MCF 10A (cell line): ENCODE data around the gene DUSP2. TPM values are rescaled to one million over a fixed set of nuclear protein-coding genes. Genes with fewer than 3 reads are reported as not detected.
A peak's percentile ranks its signal among the peaks of the same experiment; 100 is the strongest.

Experiments
- Bru-seq: library from RNA; stranded (reverse); fragments of 400-500 nt; gene quantifications from one replicate; lab custom pipeline; 2021; lab: Mats Ljungman, UMichigan
- BruChase-seq, 2 experiments: library from RNA; stranded (reverse); fragments of 400-500 nt; gene quantifications; one replicate each; lab custom pipeline; 2021; lab: Mats Ljungman, UMichigan
- BruUV-seq: library from RNA; stranded (reverse); fragments of 400-500 nt; replicated peaks from 2 replicates; lab custom pipeline; 2021; lab: Mats Ljungman, UMichigan
- CTCF ChIA-PET: fragments of 300-600 bp; sonication (Branson Sonifier 250); formaldehyde crosslinking; extraction: SDS; loops from one replicate; lab custom pipeline; 2021; ENCODE audit warnings: antibody characterized with exemption, inconsistent platforms; lab: Yijun Ruan, JAX
- POLR2A ChIA-PET: fragments of 300-600, 350-650 bp; sonication (Branson Sonifier 250); formaldehyde crosslinking; extraction: SDS; loops from one replicate; lab custom pipeline; 2020; ENCODE audit warnings: antibody characterized with exemption, inconsistent platforms; lab: Yijun Ruan, JAX
- DNase-seq: peaks from one replicate; pipeline ENCODE4 v3.0.0-alpha.2; 2018; ENCODE audit not compliant: unreplicated experiment
- H3K27ac Mint-ChIP-seq: one replicate; pipeline ENCODE4 v1.8.0; 2022; ENCODE audit warnings: mild to moderate bottlenecking, low read depth, mixed read lengths; ENCODE audit not compliant: unreplicated experiment
- H3K27me3 Mint-ChIP-seq: one replicate; pipeline ENCODE4 v1.8.0; 2022; ENCODE audit warnings: mixed read lengths; ENCODE audit not compliant: insufficient read depth, unreplicated experiment
- H3K36me3 Mint-ChIP-seq: one replicate; pipeline ENCODE4 v1.8.0; 2022; ENCODE audit warnings: mild to moderate bottlenecking, moderate library complexity, mixed read lengths; ENCODE audit not compliant: insufficient read depth, unreplicated experiment
- H3K4me1 Mint-ChIP-seq: one replicate; pipeline ENCODE4 v1.8.0; 2022; ENCODE audit warnings: mixed read lengths; ENCODE audit not compliant: insufficient read depth, unreplicated experiment
- H3K4me3 Mint-ChIP-seq: one replicate; pipeline ENCODE4 v1.8.0; 2022; ENCODE audit warnings: mild to moderate bottlenecking, moderate library complexity, mixed read lengths; ENCODE audit not compliant: unreplicated experiment
- H3K9me3 Mint-ChIP-seq: one replicate; pipeline ENCODE4 v1.8.0; 2022; ENCODE audit warnings: mixed read lengths; ENCODE audit not compliant: unreplicated experiment
- intact Hi-C: fragments of 100-400 bp; cut with micrococcal nuclease; formaldehyde crosslinking; loops from 2 replicates; pipeline ENCODE4 v1.14.1; 2022
- long read RNA-seq: library from polyadenylated mRNA; stranded (forward); transcript quantifications from one replicate; pipeline ENCODE4 v2.0.0, GENCODE V29; 2022
- total RNA-seq: library from RNA; stranded (reverse); gene quantifications from 2 replicates; pipeline ENCODE4 v1.2.3, GENCODE V29; 2022
- TF ChIP-seq, protein P1 (sequence below): fragments of 200-600 bp; IDR thresholded peaks from one replicate; pipeline ENCODE4 v1.8.0; 2022; ENCODE audit warnings: antibody characterized with exemption, mild to moderate bottlenecking; ENCODE audit not compliant: unreplicated experiment

DUSP2 gene, protein sequence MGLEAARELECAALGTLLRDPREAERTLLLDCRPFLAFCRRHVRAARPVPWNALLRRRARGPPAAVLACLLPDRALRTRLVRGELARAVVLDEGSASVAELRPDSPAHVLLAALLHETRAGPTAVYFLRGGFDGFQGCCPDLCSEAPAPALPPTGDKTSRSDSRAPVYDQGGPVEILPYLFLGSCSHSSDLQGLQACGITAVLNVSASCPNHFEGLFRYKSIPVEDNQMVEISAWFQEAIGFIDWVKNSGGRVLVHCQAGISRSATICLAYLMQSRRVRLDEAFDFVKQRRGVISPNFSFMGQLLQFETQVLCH
- total RNA-seq (1.3 and 3.3 TPM in 2 replicates), Bru-seq, nascent RNA (percentile 48 among the genes with signal in this experiment), BruChase-seq, experiment 1, labeled RNA remaining after a 6-hour chase (percentile 32 among the genes with signal in this experiment), BruChase-seq, experiment 2, labeled RNA remaining after a 2-hour chase (percentile 37 among the genes with signal in this experiment)
- long read RNA-seq, partial matches to known transcripts, result 2 of 6 reads
- long read RNA-seq, other reads (novel, unspliced or antisense), result 0 of 6 reads

GRCh38 chr2:96145036-96145847, at the start of gene DUSP2:
DUSP2 (minus strand) TSS chr2:96145440; CDS start chr2:96145354, 86 bp downstream.
- POLR2A ChIA-PET, result interaction anchor here (1.0 kb wide), 1 partner anchor 63 kb away, joined by 4 read pairs; no protein-coding TSS in a partner anchor
- Mint-ChIP-seq H3K4me3 (peak within 1 kb of the TSS; percentile 78), H3K27me3 (no peaks in the 10 kb centered on the region), H3K27ac (no peak within 1 kb of the TSS), H3K36me3 (peaks cover 4% of the 10 kb centered on the region), H3K4me1 (peaks cover 17% of the 10 kb centered on the region), H3K9me3 (no peaks in the 10 kb centered on the region)
- intact Hi-C loops, result no loop called here
- no TSS peak for BruUV-seq
- peak; percentile 65 for DNase-seq
- CTCF ChIA-PET, result interaction anchor here (0.6 to 1.0 kb wide), 2 partner anchors 35 to 136 kb away, joined by 3 read pairs; no protein-coding TSS in a partner anchor
- TF ChIP-seq, protein P1, sequence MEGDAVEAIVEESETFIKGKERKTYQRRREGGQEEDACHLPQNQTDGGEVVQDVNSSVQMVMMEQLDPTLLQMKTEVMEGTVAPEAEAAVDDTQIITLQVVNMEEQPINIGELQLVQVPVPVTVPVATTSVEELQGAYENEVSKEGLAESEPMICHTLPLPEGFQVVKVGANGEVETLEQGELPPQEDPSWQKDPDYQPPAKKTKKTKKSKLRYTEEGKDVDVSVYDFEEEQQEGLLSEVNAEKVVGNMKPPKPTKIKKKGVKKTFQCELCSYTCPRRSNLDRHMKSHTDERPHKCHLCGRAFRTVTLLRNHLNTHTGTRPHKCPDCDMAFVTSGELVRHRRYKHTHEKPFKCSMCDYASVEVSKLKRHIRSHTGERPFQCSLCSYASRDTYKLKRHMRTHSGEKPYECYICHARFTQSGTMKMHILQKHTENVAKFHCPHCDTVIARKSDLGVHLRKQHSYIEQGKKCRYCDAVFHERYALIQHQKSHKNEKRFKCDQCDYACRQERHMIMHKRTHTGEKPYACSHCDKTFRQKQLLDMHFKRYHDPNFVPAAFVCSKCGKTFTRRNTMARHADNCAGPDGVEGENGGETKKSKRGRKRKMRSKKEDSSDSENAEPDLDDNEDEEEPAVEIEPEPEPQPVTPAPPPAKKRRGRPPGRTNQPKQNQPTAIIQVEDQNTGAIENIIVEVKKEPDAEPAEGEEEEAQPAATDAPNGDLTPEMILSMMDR, result no peak

- no TSS peak for BruUV-seq
- ChIA-PET POLR2A (no interaction called here), CTCF (interaction anchor here (4.1 kb wide), 1 partner anchor 17 kb away, joined by 23 read pairs; no protein-coding TSS in a partner anchor)
- peaks cover 85% of the 10 kb centered on the region for H3K36me3 Mint-ChIP-seq
- H3K9me3 Mint-ChIP-seq, result no peaks in the 10 kb centered on the region
- no peak for DNase-seq
- no peak overlapping the region for H3K27ac Mint-ChIP-seq
- TF ChIP-seq, protein P1, result no peak
- H3K4me1 Mint-ChIP-seq, result no peaks in the 10 kb centered on the region
- no peaks in the 10 kb centered on the region for H3K27me3 Mint-ChIP-seq
- H3K4me3 Mint-ChIP-seq, result no peak overlapping the region
- intact Hi-C loops, result no loop called here
Observed at GRCh38 chr2:96191937-96192670, 46.9 kb upstream of the DUSP2 start.

- Mint-ChIP-seq H3K4me3 (no peak overlapping the region), H3K4me1 (no peaks in the 10 kb centered on the region), H3K36me3 (peaks cover 100% of the 10 kb centered on the region), H3K27ac (no peak overlapping the region), H3K27me3 (no peaks in the 10 kb centered on the region), H3K9me3 (no peaks in the 10 kb centered on the region)
- BruUV-seq, result no TSS peak
- DNase-seq, result no peak
- TF ChIP-seq, protein P1, result no peak
- intact Hi-C loops, result no loop called here
- ChIA-PET CTCF (interaction anchor here (0.6 to 4.1 kb wide), 5 partner anchors 14 to 322 kb away, joined by 3 to 23 read pairs (median 5); no protein-coding TSS in a partner anchor), POLR2A (no interaction called here)
Observed at GRCh38 chr2:96188821-96189526, 43.7 kb upstream of the DUSP2 start.
